ENCODE data around the gene NPFF.

Gene NPFF

GRCh38 chr12:53492830-53493609, 14.3 kb downstream of the NPFF start:
- no peak for TF ChIP-seq CTCF (IDR thresholded peaks at IDR 0.05; ENCODE audit: low read depth, low read length)

GRCh38 chr12:53492188-53492587, 15.1 kb downstream of the NPFF start:
- no peak for TF ChIP-seq CTCF (IDR thresholded peaks at IDR 0.05; ENCODE audit: low read depth, low read length)
- no peak for DNase-seq (ENCODE audit: extremely low read depth, low read depth)

More at GRCh38 chr12:53492830-53493609, 14.3 kb downstream of the NPFF start:
- peak; percentile 74 for DNase-seq (ENCODE audit: extremely low read depth, low read depth)

GRCh38 chr12:53489242-53489864, 17.9 kb downstream of the NPFF start:
- DNase-seq (ENCODE audit: extremely low read depth, low read depth), result no peak

GRCh38 chr12:53486736-53487487, 20.4 kb downstream of the NPFF start:
- DNase-seq (ENCODE audit: extremely low read depth, low read depth), result no peak
- TF ChIP-seq CTCF (IDR thresholded peaks at IDR 0.05; ENCODE audit: low read depth, low read length), result no peak

More at GRCh38 chr12:53489242-53489864, 17.9 kb downstream of the NPFF start:
- TF ChIP-seq CTCF (IDR thresholded peaks at IDR 0.05; ENCODE audit: low read depth, low read length), result no peak

- TF ChIP-seq CTCF (IDR thresholded peaks at IDR 0.05; ENCODE audit: low read depth, low read length), result no peak
- DNase-seq (ENCODE audit: extremely low read depth, low read depth), result no peak
Measured at GRCh38 chr12:53485955-53486735, 21.1 kb downstream of the NPFF start.

GRCh38 chr12:53484686-53485575, 22.4 kb downstream of the NPFF start:
- no peak for TF ChIP-seq CTCF (IDR thresholded peaks at IDR 0.05; ENCODE audit: low read depth, low read length)
- no peak for DNase-seq (ENCODE audit: extremely low read depth, low read depth)

Measured in AG09319 (cell line).